A673 (cell line): ENCODE results near the gene IMPDH1.

ENCODE experiments used
- EZH2 ChIP-seq: fragments of 200-600 bp; sonication (generic); IDR thresholded peaks from 2 replicates; pipeline ENCODE4 v1.6.1; 2017; ENCODE audit warnings: borderline replicate concordance, low read depth, mild to moderate bottlenecking, mixed read lengths, antibody characterized with exemption, low read length; ENCODE audit not compliant: poor library complexity, severe bottlenecking
- TF ChIP-seq, protein P1 (sequence below): fragments of 300-800, 200-600 bp; sonication (generic); conservative IDR thresholded peaks from 2 replicates; pipeline ENCODE4 v1.5.1; 2017; ENCODE audit warnings: low read depth, mild to moderate bottlenecking, antibody characterized with exemption, low read length, moderate library complexity, mixed read lengths

DNA sequence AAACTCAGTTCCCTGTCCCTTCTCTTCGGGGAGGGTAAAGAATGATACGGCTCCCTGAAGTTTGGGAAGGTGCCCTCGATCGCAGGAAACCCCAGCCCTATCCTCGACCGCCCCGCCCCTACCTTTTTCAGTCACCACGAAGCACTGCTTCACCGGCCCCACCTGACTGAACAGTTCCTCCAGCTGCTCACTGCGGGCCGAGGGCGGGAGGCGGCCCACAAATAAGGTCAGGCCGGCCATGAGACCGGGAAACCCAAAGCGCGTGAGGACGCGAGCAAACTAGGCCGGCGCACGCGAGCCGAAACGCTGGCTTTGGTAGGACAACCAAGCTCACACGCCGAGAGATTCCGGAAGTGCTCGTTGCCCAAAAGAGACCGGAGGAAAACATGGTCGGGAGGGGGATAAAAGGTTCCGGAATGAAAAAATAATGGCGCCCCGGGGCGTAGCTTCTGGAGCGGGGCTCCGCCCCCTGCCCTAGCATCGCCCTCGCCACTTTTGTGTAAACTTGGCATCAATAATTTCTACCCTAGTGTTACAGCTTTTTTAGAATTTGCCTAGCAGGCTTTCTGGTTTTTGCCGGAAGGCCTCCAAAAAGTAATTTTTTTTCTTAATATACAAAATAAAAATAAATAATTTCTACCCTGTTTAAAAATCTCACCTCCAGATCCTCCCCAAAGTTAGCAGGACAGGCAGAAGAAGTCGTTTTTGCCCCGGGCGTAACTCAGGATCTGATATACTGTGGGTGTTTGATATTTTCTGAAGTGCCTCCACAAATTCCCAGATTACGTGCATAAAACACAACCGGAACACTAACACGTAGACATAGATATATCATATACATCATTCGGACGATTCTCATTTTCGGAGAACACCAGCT is 66.0 kb downstream of the IMPDH1 start, which contains the start of gene RBM28:
- no peak for TF ChIP-seq EZH2
- TF ChIP-seq, protein P1, sequence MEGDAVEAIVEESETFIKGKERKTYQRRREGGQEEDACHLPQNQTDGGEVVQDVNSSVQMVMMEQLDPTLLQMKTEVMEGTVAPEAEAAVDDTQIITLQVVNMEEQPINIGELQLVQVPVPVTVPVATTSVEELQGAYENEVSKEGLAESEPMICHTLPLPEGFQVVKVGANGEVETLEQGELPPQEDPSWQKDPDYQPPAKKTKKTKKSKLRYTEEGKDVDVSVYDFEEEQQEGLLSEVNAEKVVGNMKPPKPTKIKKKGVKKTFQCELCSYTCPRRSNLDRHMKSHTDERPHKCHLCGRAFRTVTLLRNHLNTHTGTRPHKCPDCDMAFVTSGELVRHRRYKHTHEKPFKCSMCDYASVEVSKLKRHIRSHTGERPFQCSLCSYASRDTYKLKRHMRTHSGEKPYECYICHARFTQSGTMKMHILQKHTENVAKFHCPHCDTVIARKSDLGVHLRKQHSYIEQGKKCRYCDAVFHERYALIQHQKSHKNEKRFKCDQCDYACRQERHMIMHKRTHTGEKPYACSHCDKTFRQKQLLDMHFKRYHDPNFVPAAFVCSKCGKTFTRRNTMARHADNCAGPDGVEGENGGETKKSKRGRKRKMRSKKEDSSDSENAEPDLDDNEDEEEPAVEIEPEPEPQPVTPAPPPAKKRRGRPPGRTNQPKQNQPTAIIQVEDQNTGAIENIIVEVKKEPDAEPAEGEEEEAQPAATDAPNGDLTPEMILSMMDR, result no peak
